Karpas-422 (cell line): Measurements from ENCODE around the gene LPP. TPM values are rescaled to one million over a fixed set of nuclear protein-coding genes. Genes with fewer than 3 reads are reported as not detected.

Experiments used
- DNase-seq: peaks from one replicate; pipeline ENCODE4 v3.0.0-alpha.2; 2015
- H2AFZ ChIP-seq: fragments of 200-600 bp; sonication (generic); 2 replicates; pipeline ENCODE4 v1.6.1; 2014; ENCODE audit warnings: antibody characterized with exemption, low read length, mixed read lengths
- H3K27ac ChIP-seq: fragments of 200-600 bp; sonication (generic); 2 replicates; pipeline ENCODE4 v1.5.1; 2014; ENCODE audit warnings: mild to moderate bottlenecking, low read length, moderate library complexity
- H3K27me3 ChIP-seq: fragments of 200-600 bp; sonication (generic); 2 replicates; pipeline ENCODE4 v1.6.1; 2014; ENCODE audit warnings: low read length, mixed read lengths
- H3K36me3 ChIP-seq: fragments of 200-600 bp; sonication (generic); 2 replicates; pipeline ENCODE4 v1.6.1; 2014; ENCODE audit warnings: low read length, mixed read lengths; ENCODE audit not compliant: insufficient read depth
- H3K4me1 ChIP-seq: fragments of 200-600 bp; sonication (generic); 2 replicates; pipeline ENCODE4 v1.6.1; 2014; ENCODE audit warnings: mild to moderate bottlenecking, low read length, mixed read lengths
- H3K4me2 ChIP-seq: fragments of 200-600 bp; sonication (generic); 2 replicates; pipeline ENCODE4 v1.6.1; 2014; ENCODE audit warnings: low read length, low read depth, mild to moderate bottlenecking; ENCODE audit not compliant: poor library complexity, severe bottlenecking
- H3K4me3 ChIP-seq: fragments of 200-600 bp; sonication (generic); 2 replicates; pipeline ENCODE4 v1.5.1; 2014; ENCODE audit warnings: mild to moderate bottlenecking, antibody characterized with exemption, low read length, mixed read lengths
- H3K79me2 ChIP-seq: fragments of 200-600 bp; sonication (generic); 2 replicates; pipeline ENCODE4 v1.6.1; 2014; ENCODE audit warnings: mild to moderate bottlenecking, low read length, mixed read lengths
- H3K9ac ChIP-seq: fragments of 200-600 bp; sonication (generic); 2 replicates; pipeline ENCODE4 v1.6.0; 2014; ENCODE audit warnings: low read length
- H3K9me2 ChIP-seq: fragments of 200-600 bp; sonication (generic), shearing (Covaris generic); replicated peaks from 2 replicates; pipeline ENCODE4 v1.6.0; 2014; ENCODE audit warnings: mild to moderate bottlenecking, low read length, moderate library complexity; ENCODE audit not compliant: insufficient read depth
- H3K9me3 ChIP-seq: fragments of 300-700, 200-600 bp; sonication (generic); 2 replicates; pipeline ENCODE4 v1.6.1; 2014; ENCODE audit warnings: low read length, mixed read lengths
- H4K20me1 ChIP-seq: fragments of 200-600 bp; sonication (generic); 2 replicates; pipeline ENCODE4 v1.6.1; 2014; ENCODE audit warnings: mild to moderate bottlenecking, antibody characterized with exemption, low read length, low read depth; ENCODE audit not compliant: insufficient read depth
- total RNA-seq: library from RNA; depleted of rRNA; stranded (reverse); fragments of >200 nt; shearing (Covaris generic); gene quantifications from 2 replicates; pipeline ENCODE4 v1.2.3, GENCODE V29; 2014; ENCODE audit warnings: low replicate concordance

Gene LPP
- total RNA-seq, 1 experiment from 2014 or later = 88.5 TPM

DNA sequence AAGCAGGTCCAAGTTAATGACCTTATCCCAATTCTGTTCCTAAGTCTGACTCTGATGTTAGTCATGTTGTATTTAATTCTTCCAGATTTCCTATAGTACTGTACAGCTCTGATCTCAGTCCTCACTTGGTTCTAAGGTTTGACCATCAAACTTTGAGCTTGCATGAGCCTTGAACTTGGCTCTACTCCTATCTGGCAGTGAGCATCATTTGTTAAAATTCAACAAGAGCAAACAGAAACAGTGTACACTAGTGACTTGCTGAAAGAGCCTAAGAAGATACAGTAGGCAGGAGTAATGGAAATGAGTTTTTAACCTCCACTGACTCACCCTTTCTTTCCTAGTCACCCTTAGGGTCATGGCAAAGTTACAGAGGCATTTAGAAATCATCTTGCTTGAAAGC lies 566.7 kb downstream of the LPP start:
- H3K79me2 ChIP-seq = no peaks in the 10 kb centered on the region
- H3K9me3 ChIP-seq = no peaks in the 10 kb centered on the region
- no peak overlapping the region for H3K4me3 ChIP-seq
- H3K9ac ChIP-seq = no peak overlapping the region
- H3K9me2 ChIP-seq = no peaks in the 10 kb centered on the region
- no peaks in the 10 kb centered on the region for H3K4me1 ChIP-seq
- H2AFZ ChIP-seq = no peak overlapping the region
- H4K20me1 ChIP-seq = no peaks in the 10 kb centered on the region
- no peak for DNase-seq
- H3K27me3 ChIP-seq = no peaks in the 10 kb centered on the region
- H3K36me3 ChIP-seq = no peaks in the 10 kb centered on the region
- H3K27ac ChIP-seq = no peak overlapping the region
- H3K4me2 ChIP-seq = no peak overlapping the region

GRCh38 chr3:188721312-188721711 lies 567.4 kb downstream of the LPP start:
- Histone ChIP-seq H3K4me2 (no peak overlapping the region), H3K9ac (no peak overlapping the region), H3K27ac (no peak overlapping the region), H4K20me1 (no peaks in the 10 kb centered on the region), H3K9me2 (no peaks in the 10 kb centered on the region), H3K79me2 (no peaks in the 10 kb centered on the region), H3K4me1 (no peaks in the 10 kb centered on the region; the same call in 1 of the 2 replicates), H3K4me3 (no peak overlapping the region), H3K27me3 (no peaks in the 10 kb centered on the region), H2AFZ (no peak overlapping the region), H3K36me3 (no peaks in the 10 kb centered on the region), H3K9me3 (no peaks in the 10 kb centered on the region)
- no peak for DNase-seq

DNA sequence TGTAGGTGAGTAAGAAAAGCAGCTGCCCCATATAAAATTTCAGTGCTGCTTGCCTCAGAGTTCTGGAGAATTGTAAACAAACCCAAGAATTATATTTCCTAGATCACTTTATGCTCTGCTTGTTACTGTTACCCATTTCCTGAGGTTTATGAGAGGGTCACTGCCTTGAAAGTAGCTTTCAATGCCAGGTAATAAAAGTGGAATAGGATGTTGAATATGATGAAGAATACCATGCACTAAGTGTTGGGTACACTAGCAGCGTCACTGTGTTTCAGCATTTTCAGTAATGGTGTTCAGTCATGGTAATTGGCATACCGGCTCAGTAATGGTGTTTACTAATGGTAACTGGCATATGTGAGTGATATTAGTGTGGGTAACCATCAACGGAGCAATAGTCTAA lies 568.0 kb downstream of the LPP start:
- DNase-seq = no peak
- Histone ChIP-seq H3K4me1 (peaks cover 7% of the 10 kb centered on the region), H3K4me3 (no peak overlapping the region), H3K27ac (no peak overlapping the region), H3K36me3 (no peaks in the 10 kb centered on the region), H3K9me2 (no peaks in the 10 kb centered on the region), H3K9ac (no peak overlapping the region), H2AFZ (no peak overlapping the region), H3K9me3 (no peaks in the 10 kb centered on the region), H4K20me1 (no peaks in the 10 kb centered on the region), H3K4me2 (no peak overlapping the region), H3K79me2 (no peaks in the 10 kb centered on the region), H3K27me3 (no peaks in the 10 kb centered on the region)

GRCh38 chr3:188722963-188723362 lies 569.0 kb downstream of the LPP start:
- Histone ChIP-seq H3K36me3 (no peaks in the 10 kb centered on the region), H3K79me2 (no peaks in the 10 kb centered on the region), H4K20me1 (no peaks in the 10 kb centered on the region), H3K9me3 (no peaks in the 10 kb centered on the region), H2AFZ (no peak overlapping the region), H3K27ac (no peak overlapping the region), H3K4me3 (no peak overlapping the region), H3K27me3 (no peaks in the 10 kb centered on the region), H3K9ac (no peak overlapping the region), H3K4me2 (no peak overlapping the region), H3K4me1 (peaks cover 16% of the 10 kb centered on the region), H3K9me2 (no peaks in the 10 kb centered on the region)
- no peak for DNase-seq

DNA sequence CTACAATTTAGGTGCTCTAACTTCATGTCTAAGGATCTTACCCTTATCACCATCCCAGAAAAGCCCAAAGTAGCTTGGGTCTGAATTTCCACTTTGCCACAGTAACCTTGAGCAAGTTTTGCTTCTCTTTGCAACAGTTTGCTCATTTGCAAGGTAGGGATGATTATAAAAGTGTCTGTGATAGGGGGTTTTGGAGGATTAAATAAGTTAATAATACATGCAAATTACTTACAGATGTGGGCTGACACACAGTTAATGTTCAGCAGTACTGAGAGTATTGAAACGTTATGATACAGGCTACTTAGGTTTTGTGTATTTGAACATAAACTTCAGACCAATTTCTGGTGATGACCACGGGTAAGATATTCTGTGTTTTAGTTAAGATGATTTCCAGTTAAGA lies 573.1 kb downstream of the LPP start:
- Histone ChIP-seq H3K79me2 (no peaks in the 10 kb centered on the region), H3K9ac (no peak overlapping the region), H3K4me2 (peak overlapping the region; percentile 53), H3K27ac (peak overlapping the region; percentile 5; the same call in 1 of the 2 replicates), H4K20me1 (no peaks in the 10 kb centered on the region), H3K27me3 (no peaks in the 10 kb centered on the region), H3K4me3 (0 out of 2 replicates have a peak overlapping the region, but pooled peaks have one; percentile 11), H3K9me3 (no peaks in the 10 kb centered on the region), H3K4me1 (peaks cover 28% of the 10 kb centered on the region), H3K9me2 (no peaks in the 10 kb centered on the region; the same call in 1 of the 2 replicates), H2AFZ (no peak overlapping the region; the same call in 1 of the 2 replicates), H3K36me3 (no peaks in the 10 kb centered on the region)
- DNase-seq = peak; percentile 56

DNA sequence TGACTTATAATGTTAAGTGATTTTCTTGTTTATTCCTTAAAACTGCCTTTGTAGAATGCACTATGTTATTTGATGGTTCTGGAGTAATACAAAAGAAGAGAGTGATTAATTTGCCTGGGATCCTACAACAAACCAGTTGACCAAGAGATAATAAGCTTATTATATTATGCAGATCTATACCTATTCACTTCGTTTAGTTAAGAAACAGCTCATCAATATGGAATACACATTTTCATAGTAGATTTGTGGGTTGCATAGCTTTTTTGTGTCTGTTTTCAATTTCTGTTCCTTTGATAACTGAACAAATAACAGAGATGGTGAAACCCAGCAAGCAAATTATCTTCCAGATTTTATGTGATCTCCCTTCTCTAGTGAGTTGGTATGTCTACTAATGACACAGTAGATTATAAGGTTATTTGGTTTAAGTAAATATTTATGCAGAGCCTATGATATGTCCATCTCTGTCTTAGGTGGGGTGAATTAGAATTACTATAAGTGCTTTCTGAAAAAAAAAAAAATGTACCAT lies 574.5 kb downstream of the LPP start:
- Histone ChIP-seq H3K4me1 (peaks cover 28% of the 10 kb centered on the region), H3K9me3 (no peaks in the 10 kb centered on the region), H3K4me2 (no peak overlapping the region), H3K9ac (no peak overlapping the region), H4K20me1 (no peaks in the 10 kb centered on the region), H3K27me3 (no peaks in the 10 kb centered on the region), H3K27ac (no peak overlapping the region), H3K4me3 (no peak overlapping the region), H3K36me3 (no peaks in the 10 kb centered on the region), H3K79me2 (no peaks in the 10 kb centered on the region), H2AFZ (no peak overlapping the region), H3K9me2 (no peaks in the 10 kb centered on the region; the same call in 1 of the 2 replicates)
- no peak for DNase-seq

DNA sequence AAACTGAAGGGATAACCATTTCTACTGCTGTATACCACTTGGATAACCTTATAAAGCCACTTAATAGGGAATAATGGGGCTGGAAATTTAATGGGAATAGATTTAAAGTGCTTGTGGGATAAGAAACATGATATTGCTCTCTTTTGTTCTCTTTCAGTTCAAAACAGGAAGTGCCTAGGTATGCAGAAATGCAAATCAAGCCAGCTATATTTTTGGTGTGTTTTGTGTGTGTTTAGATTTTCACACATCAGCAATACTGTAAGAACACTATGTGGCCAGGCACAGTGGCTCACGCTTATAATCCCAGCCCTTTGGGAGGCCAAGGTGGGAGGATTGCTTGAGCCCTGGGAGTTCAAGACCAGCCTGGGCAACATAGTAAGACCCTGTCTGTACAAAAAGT lies 575.5 kb downstream of the LPP start:
- H3K36me3 ChIP-seq = no peaks in the 10 kb centered on the region
- H3K27ac ChIP-seq = no peak overlapping the region
- peak; percentile 57 for DNase-seq
- no peak overlapping the region for H3K9ac ChIP-seq
- H3K4me1 ChIP-seq = peaks cover 28% of the 10 kb centered on the region
- peak overlapping the region; percentile 5 for H3K4me2 ChIP-seq
- H3K79me2 ChIP-seq = no peaks in the 10 kb centered on the region
- no peak overlapping the region for H3K4me3 ChIP-seq
- no peak overlapping the region for H2AFZ ChIP-seq
- H3K9me3 ChIP-seq = no peaks in the 10 kb centered on the region
- no peaks in the 10 kb centered on the region; the same call in 1 of the 2 replicates for H3K9me2 ChIP-seq
- H3K27me3 ChIP-seq = no peaks in the 10 kb centered on the region
- no peaks in the 10 kb centered on the region for H4K20me1 ChIP-seq

DNA sequence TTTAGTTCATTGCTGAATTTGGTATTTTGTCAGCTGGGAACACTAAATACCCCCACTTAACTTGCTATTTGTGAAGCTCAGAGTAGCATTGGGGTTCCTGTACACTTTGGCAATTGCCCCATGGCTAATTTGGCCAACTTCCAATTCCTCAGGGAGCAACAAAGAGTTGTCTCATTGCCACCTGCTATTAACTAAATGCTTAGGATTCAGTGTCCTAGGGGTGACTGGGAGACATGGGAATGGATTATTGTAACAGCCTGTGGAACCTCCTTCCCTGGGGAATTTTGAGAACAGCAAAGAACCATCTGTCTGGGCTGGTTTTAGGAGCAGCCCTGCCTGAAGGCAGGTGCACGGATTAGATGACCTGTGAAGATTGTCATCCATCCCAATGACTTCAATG lies 580.4 kb downstream of the LPP start:
- no peaks in the 10 kb centered on the region for H3K36me3 ChIP-seq
- no peak overlapping the region for H3K27ac ChIP-seq
- H3K4me3 ChIP-seq = no peak overlapping the region
- no peaks in the 10 kb centered on the region; the same call in 1 of the 2 replicates for H3K9me2 ChIP-seq
- H3K9me3 ChIP-seq = no peaks in the 10 kb centered on the region
- DNase-seq = no peak
- no peaks in the 10 kb centered on the region for H3K79me2 ChIP-seq
- H4K20me1 ChIP-seq = no peaks in the 10 kb centered on the region
- H3K4me2 ChIP-seq = no peak overlapping the region
- no peak overlapping the region for H2AFZ ChIP-seq
- H3K27me3 ChIP-seq = no peaks in the 10 kb centered on the region
- H3K9ac ChIP-seq = no peak overlapping the region
- H3K4me1 ChIP-seq = peaks cover 4% of the 10 kb centered on the region
